Pancreas (tissue), 10 donors: ENCODE measurements around the gene PCCB. TPM values are rescaled to one million over a fixed set of nuclear protein-coding genes. Genes with fewer than 3 reads are reported as not detected.
A peak's percentile ranks its signal among the peaks of the same experiment; 100 is the strongest.

Source experiments
- ATAC-seq, 4 donors: fragments of 200-7000 bp; cut with Tn5 transposase; one replicate each; pipeline versions ENCODE4 v1.8.0 to v1.9.1; 2020; ENCODE audit warnings: mild to moderate bottlenecking in 4 of 4, moderate library complexity in 4 of 4
- DNase-seq, 6 donors: peaks; one replicate each; pipeline ENCODE4 v3.0.0-alpha.2; 2020
- FAIRE-seq: peaks from 2 replicates; lab custom pipeline; 2012; peaks lifted over from hg19 to GRCh38; lab: Jason Lieb, UNC
- H3K27ac ChIP-seq, 4 donors: fragments of 200-600 bp; sonication (generic); 1 replicate in 3 of 4; 2 replicates in 1 of 4; pipeline versions ENCODE4 v1.5.0 to v1.8.0; 2020
- H3K27me3 ChIP-seq, 4 donors: fragments of 200-600 bp; one replicate each; pipeline ENCODE4 v1.8.0; 2021
- H3K36me3 ChIP-seq, 3 donors: fragments of 200-600 bp; sonication (generic) in 1 of 3; one replicate each; pipeline versions ENCODE4 v1.5.0 to v1.8.0; 2020 to 2021
- H3K4me1 ChIP-seq, 3 donors: fragments of 200-600 bp; one replicate each; pipeline ENCODE4 v1.8.0; 2021
- H3K4me3 ChIP-seq, 4 donors: fragments of 200-600 bp; sonication (generic) in 2 of 4; one replicate each; pipeline versions ENCODE4 v1.5.0 to v1.8.0; 2020 to 2021
- H3K9me3 ChIP-seq, 4 donors: fragments of 200-600 bp; one replicate each; pipeline ENCODE4 v1.8.0; 2021
- CTCF ChIP-seq, 4 donors: fragments of 200-600 bp; sonication (generic) in 3 of 4; IDR thresholded peaks; one replicate each; pipeline versions ENCODE4 v1.5.0 to v1.8.0; 2021; ENCODE audit warnings: antibody characterized with exemption in 4 of 4
- WGBS, 2 donors: extraction: QIAGEN DNeasy Blood & Tissue Kit; methylation state at CpG; one replicate each; pipeline ENCODE4 v1.1.7; 2013; 5-methylcytosine and 5-hydroxymethylcytosine counted together
- intact Hi-C, 3 donors: fragments of 100-400 bp; cut with DNase I; formaldehyde crosslinking; loops; one replicate each; pipeline versions ENCODE4 v1.11.1 to v1.14.2; 2022
- polyA plus RNA-seq, 2 donors: library from polyadenylated mRNA; stranded (reverse); fragments of 200-250 nt; gene quantifications; one replicate each; pipeline ENCODE4 v1.2.3, GENCODE V29; 2013
- total RNA-seq, 6 donors: library from RNA; stranded (reverse); fragmentation: NEBNext Ultra II Directional in 4 of 6; extraction: Animal tissue kit (Norgen Biotek cat#: 25700) in 4 of 6; gene quantifications; one replicate each; pipeline versions ENCODE4 v1.2.1 to v1.2.4, GENCODE V29; 2021 to 2023
- donor health status: healthy with polysubstance abuse.
- donor health status: DM: no; HTN: no; CAD: no; lungs with moderate emphysema.
- donor health status: DM: no; HTN: no; CAD: no.
- donor health status: control.
- donor health status: control.
- donor health status: Bipolar disorder and iron deficiency.
- donor health status: DM: yes; HTN: yes; CAD: no.
- donor health status: DM: no; HTN: no; CAD: no.
- donor health status: DM: no; HTN: no; CAD: no.
- donor health status: DM: yes; HTN: yes; CAD: no.

PCCB gene
- total and polyA plus RNA-seq, 8 donors = 8.9 to 24.9 (median 14.7) TPM

- H3K4me1 ChIP-seq = peaks cover 0 to 4% (median 3%) of the 10 kb centered on the region in 3 donors
- DNase-seq (no peak), FAIRE-seq (no peak), ATAC-seq (no peak)
- 91 to 94% methylated on average over 5 of the region's 5 CpGs for WGBS, 2 donors
- no peak overlapping the region for H3K4me3 ChIP-seq
- peaks cover 0 to 2% (median 0%) of the 10 kb centered on the region in 3 donors for H3K36me3 ChIP-seq
- H3K27me3 ChIP-seq = no peaks in the 10 kb centered on the region
- intact Hi-C loops = no loop called here
- no peaks in the 10 kb centered on the region for H3K9me3 ChIP-seq
- TF ChIP-seq CTCF (IDR thresholded peaks at IDR 0.05) = no peak
- H3K27ac ChIP-seq = no peak overlapping the region
Measured at GRCh38 chr3:136291302-136291701, 41.2 kb downstream of the PCCB start.

GRCh38 chr3:136292500-136292899, 42.4 kb downstream of the PCCB start:
- Histone ChIP-seq H3K9me3 (no peaks in the 10 kb centered on the region), H3K27me3 (no peaks in the 10 kb centered on the region), H3K27ac (no peak overlapping the region), H3K4me1 (peaks cover 0 to 4% (median 3%) of the 10 kb centered on the region in 3 donors), H3K36me3 (no peaks in the 10 kb centered on the region), H3K4me3 (no peak overlapping the region)
- ATAC-seq = peak in 2 of 4 donors; percentile 11 to 22
- no peak for DNase-seq
- 97 to 100% methylated on average over 1 of the region's 1 CpG for WGBS, 2 donors
- no peak for FAIRE-seq
- intact Hi-C loops = no loop called here
- TF ChIP-seq CTCF (IDR thresholded peaks at IDR 0.05) = no peak

- H3K27ac ChIP-seq = no peak overlapping the region
- H3K4me1 ChIP-seq = peaks cover 0 to 4% (median 3%) of the 10 kb centered on the region in 3 donors
- TF ChIP-seq CTCF (IDR thresholded peaks at IDR 0.05) = no peak
- H3K9me3 ChIP-seq = no peaks in the 10 kb centered on the region
- peak; percentile 69 to 96 (median 82) for ATAC-seq
- WGBS, 2 donors = 31 to 49% methylated on average over 2 of the region's 2 CpGs
- H3K36me3 ChIP-seq = no peaks in the 10 kb centered on the region
- no peaks in the 10 kb centered on the region for H3K27me3 ChIP-seq
- intact Hi-C loops = no loop called here
- no peak overlapping the region for H3K4me3 ChIP-seq
- DNase-seq = no peak
- no peak for FAIRE-seq
Measured at GRCh38 chr3:136293279-136293678, 43.1 kb downstream of the PCCB start.

- 94 to 95% methylated on average over 1 of the region's 1 CpG for WGBS, 2 donors
- H3K27ac ChIP-seq = no peak overlapping the region
- H3K4me3 ChIP-seq = no peak overlapping the region
- no peak for ATAC-seq
- no peak for FAIRE-seq
- no peaks in the 10 kb centered on the region for H3K36me3 ChIP-seq
- intact Hi-C loops = no loop called here
- peaks cover 0 to 4% (median 3%) of the 10 kb centered on the region in 3 donors for H3K4me1 ChIP-seq
- H3K9me3 ChIP-seq = no peaks in the 10 kb centered on the region
- H3K27me3 ChIP-seq = no peaks in the 10 kb centered on the region
- no peak for TF ChIP-seq CTCF (IDR thresholded peaks at IDR 0.05)
- DNase-seq = no peak
Measured at GRCh38 chr3:136294176-136294575, 44.0 kb downstream of the PCCB start.

- FAIRE-seq (no peak), DNase-seq (no peak), ATAC-seq (no peak)
- Histone ChIP-seq H3K27ac (no peak overlapping the region), H3K36me3 (peaks cover 0 to 14% (median 0%) of the 10 kb centered on the region in 3 donors), H3K4me1 (peaks cover 0 to 4% (median 3%) of the 10 kb centered on the region in 3 donors), H3K9me3 (no peaks in the 10 kb centered on the region), H3K4me3 (no peak overlapping the region), H3K27me3 (no peaks in the 10 kb centered on the region)
- WGBS, 2 donors = 91 to 95% methylated on average over 5 of the region's 5 CpGs
- intact Hi-C loops = no loop called here
- no peak for TF ChIP-seq CTCF (IDR thresholded peaks at IDR 0.05)
Measured at GRCh38 chr3:136296960-136297359, 46.8 kb downstream of the PCCB start.
